GM12874 (cell line): ENCODE measurements around the gene PID1.

Source experiments
- TF ChIP-seq, protein P1 (sequence below): IDR thresholded peaks from 2 replicates; pipeline ENCODE4 v1.5.1; 2011; ENCODE audit warnings: low read depth, mild to moderate bottlenecking, control low read depth, low read length, moderate library complexity; ENCODE audit not compliant: insufficient read depth

PID1 gene

DNA sequence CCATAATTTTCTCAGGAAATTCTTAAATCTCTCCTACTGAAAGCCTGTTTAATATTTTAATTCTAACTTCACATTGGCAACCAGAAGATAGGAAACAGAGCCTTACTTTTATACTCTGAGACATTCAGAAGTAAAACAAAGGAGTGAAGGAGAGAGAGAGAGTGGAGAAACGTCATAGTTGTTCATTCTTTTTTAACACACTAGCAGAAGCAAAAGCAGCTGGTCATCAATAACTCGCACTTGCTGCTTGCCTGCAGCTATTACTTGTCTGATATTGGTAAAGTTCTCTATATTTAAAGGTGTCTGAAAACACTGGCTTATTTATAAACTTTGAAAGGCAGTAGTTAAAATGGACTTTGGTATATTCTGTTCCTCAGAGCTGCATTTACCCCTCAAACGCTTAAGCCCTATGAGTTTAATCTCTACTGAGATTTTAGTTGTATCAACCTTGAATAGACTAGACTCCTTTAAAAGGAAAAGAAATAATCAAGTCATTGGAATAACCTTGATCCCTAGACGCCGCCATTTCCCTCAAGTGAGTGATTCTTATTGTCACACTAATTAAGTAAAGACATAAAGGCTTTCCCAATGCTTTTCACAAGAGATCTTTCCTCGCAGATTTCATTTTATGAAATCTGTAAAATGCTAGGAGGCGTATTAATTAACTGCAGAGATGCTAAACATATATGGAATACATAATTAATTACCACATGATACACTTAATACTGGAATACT, 182.0 kb downstream of the PID1 start:
- TF ChIP-seq, protein P1, sequence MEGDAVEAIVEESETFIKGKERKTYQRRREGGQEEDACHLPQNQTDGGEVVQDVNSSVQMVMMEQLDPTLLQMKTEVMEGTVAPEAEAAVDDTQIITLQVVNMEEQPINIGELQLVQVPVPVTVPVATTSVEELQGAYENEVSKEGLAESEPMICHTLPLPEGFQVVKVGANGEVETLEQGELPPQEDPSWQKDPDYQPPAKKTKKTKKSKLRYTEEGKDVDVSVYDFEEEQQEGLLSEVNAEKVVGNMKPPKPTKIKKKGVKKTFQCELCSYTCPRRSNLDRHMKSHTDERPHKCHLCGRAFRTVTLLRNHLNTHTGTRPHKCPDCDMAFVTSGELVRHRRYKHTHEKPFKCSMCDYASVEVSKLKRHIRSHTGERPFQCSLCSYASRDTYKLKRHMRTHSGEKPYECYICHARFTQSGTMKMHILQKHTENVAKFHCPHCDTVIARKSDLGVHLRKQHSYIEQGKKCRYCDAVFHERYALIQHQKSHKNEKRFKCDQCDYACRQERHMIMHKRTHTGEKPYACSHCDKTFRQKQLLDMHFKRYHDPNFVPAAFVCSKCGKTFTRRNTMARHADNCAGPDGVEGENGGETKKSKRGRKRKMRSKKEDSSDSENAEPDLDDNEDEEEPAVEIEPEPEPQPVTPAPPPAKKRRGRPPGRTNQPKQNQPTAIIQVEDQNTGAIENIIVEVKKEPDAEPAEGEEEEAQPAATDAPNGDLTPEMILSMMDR, result no peak

DNA sequence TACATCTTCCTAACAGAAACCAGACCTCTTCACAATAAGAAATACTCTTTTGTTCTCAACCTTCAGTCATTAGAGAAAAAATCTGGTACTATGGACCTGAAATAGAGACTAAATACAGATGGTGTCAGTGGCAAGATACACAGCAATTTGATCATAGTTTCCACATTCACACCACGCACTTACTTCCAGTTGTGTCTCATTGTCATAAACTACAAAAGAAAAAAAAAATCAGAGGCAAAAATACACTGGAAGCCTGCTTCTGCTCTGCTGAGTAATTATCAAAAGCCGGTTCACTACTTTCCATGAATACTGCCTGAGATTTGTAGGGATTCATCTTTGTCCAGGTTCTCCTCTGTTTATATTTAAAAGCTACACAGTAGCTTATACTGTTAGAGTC, 182.6 kb downstream of the PID1 start:
- TF ChIP-seq, protein P1, result no peak

DNA sequence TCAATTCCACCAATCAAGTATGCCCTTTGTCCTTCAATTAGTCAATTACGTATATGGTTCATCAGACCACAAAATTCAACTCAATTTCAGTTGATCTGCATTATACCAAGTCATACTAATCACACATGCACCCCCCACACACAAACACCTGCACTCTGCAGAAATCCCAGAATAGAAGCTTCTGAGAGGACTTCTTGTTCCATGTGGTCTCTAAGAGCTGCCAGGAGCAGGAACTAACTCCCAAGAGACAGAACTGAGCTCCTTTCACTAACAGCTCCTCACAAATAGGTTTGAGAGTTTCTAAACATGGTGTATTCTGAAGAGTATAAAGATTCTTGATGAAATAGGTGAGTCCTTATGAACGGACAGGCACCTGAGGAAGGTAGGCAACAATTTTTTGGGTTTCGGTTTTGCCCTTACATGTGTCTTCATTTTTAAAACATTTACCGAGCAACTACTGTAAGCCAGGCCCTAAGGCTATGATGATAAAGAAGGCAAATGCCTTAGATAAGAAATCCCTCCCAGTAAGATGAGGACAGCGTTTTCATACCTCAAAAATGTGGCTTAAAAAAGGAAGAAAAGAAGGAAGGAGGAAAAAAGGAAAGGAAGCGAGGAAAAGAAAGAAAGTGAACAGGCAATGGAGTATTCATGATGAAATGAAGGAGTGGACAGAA, 183.1 kb downstream of the PID1 start:
- TF ChIP-seq, protein P1, result no peak

DNA sequence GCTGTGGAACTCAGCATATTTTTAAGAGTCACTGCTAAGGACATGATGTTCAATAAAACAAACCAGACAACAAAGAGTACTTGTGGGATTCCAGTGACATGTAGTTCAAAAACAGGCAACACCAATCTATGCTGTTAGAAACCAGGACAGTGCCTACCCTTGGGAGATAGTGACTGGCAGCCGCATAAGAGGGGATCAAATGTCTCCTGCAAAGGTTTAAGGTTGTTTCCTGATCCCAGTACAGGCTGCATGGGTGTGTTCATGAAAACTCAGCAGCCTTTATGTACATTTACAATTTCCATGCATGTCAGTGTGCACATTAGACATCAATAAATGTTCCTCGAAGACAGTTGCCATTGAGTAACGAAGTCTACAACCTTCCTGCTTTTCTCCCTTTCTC, 183.8 kb downstream of the PID1 start:
- TF ChIP-seq, protein P1, result no peak

DNA sequence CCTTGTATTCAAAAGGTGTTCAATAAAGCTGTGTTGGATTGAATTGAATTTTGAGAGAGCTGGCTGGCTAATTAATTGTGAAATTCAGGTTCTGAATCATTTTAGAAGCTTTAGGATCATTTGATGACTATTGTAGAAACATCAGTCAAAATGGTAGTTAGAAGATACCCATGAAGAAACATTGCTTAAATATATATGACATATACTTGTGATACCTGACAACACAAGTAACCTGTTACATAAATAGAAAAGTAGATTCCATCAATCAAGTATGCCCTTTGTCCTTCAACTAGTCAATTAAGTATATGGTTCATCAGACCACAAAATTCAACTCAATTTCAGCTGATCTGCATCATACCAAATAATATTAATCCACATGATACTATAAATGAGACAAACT, 185.6 kb downstream of the PID1 start:
- TF ChIP-seq, protein P1, result no peak

DNA sequence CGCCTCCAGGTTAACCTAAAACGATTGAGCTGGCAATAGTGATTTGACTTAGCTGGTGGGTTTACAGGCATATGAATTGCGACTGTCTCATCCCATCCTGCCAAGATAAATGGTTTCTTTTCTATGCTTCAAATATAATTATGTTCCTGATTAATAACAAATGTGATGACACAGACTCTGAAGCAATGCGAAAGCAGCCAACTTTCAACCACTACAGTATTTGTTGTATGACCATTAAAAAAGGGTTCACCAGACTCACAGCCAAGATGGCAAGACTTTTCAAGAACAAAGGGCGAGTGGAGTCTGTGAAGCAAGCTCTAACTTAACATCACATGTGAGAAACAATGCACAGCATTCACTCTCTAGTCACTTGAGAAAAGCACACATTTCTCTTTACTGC, 186.6 kb downstream of the PID1 start:
- TF ChIP-seq, protein P1, result no peak

DNA sequence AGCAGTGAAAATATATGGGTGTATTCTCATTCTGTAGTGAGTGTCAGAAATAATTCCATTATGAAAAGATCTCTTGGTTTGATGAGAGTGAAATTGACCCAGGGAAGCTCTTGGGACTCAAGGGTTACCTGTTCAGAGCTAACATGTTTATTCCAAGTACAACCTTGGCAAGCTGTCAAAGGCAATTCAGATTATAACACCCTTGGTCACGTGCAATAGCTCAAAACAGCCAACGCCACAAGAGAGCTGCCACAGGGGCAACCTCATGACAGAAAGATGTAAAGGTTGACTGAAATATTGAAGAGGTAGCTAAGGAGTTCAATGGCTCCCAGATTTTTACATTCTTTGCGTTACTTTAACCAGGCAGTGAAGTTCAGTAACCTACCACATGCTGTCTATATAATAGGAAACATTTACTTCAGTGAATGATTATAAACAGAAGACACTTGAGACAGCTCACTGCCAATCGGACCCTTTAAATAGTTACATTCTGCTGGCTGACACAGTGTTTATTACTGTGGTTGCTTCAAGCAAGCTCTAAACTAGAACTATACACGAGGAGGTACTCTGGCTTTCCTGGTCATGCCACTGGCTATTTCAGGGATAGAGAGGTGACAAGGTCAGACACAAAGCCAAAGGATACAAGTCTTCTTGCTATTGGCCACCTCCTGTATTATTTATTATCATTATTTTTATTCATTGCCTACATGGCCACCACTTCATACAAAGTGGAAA, 187.3 kb downstream of the PID1 start:
- TF ChIP-seq, protein P1, result no peak
